LNCaP clone FGC (cell line): ENCODE measurements around the gene THEM4.
"Not testable (repeated sequence)": the region's sequence is repeated elsewhere in the genome, so short reads cannot be mapped to it uniquely, and the experiment has no call there.

Experiments used
- DNase-seq: peaks from one replicate; pipeline ENCODE4 v3.0.0-alpha.2; 2011; ENCODE audit warnings: low read depth
- H3K4me3 ChIP-seq: 2 replicates; pipeline ENCODE4 v1.5.1; 2011; ENCODE audit warnings: mild to moderate bottlenecking, low read depth, low read length, control low read depth
- CTCF ChIP-seq: IDR thresholded peaks from 2 replicates; pipeline ENCODE4 v1.5.1; 2012; ENCODE audit warnings: mild to moderate bottlenecking; ENCODE audit not compliant: control insufficient read depth, insufficient read depth; ENCODE audit errors: extremely low read depth

The THEM4 gene

GRCh38 chr1:151916726-151917370 is 7.5 kb upstream of the THEM4 start:
- TF ChIP-seq CTCF = no peak
- DNase-seq = no peak
- no peak overlapping the region for H3K4me3 ChIP-seq

GRCh38 chr1:151915061-151915686 is 5.9 kb upstream of the THEM4 start:
- DNase-seq = no peak
- no peak overlapping the region for H3K4me3 ChIP-seq
- no peak for TF ChIP-seq CTCF

- no peak overlapping the region for H3K4me3 ChIP-seq
- no peak for TF ChIP-seq CTCF
- DNase-seq = no peak
Measured at GRCh38 chr1:151914076-151914475, 4.8 kb upstream of the THEM4 start.

GRCh38 chr1:151912973-151913372 is 3.7 kb upstream of the THEM4 start:
- TF ChIP-seq CTCF = no peak
- no peak for DNase-seq
- no peak overlapping the region for H3K4me3 ChIP-seq

- TF ChIP-seq CTCF = peak; percentile 52
- H3K4me3 ChIP-seq = peak overlapping the region; percentile 97
Measured at GRCh38 chr1:151908228-151908691, 1.1 kb downstream of the THEM4 start.

GRCh38 chr1:151907363-151908139 is 1.8 kb downstream of the THEM4 start:
- DNase-seq = no peak
- peak overlapping the region; percentile 97 for H3K4me3 ChIP-seq
- TF ChIP-seq CTCF = no peak

More at GRCh38 chr1:151908228-151908691, 1.1 kb downstream of the THEM4 start:
- DNase-seq = peak; percentile 91

- not testable (repeated sequence) for DNase-seq, H3K4me3 ChIP-seq
Measured at GRCh38 chr1:151906324-151906645, 3.0 kb downstream of the THEM4 start.

- DNase-seq, H3K4me3 ChIP-seq: not testable (repeated sequence)
Measured at GRCh38 chr1:151905443-151906323, 3.6 kb downstream of the THEM4 start.
